Hepatocyte (in vitro differentiated cells): ENCODE data around the gene TMPRSS4. TPM values are rescaled to one million over a fixed set of nuclear protein-coding genes. Genes with fewer than 3 reads are reported as not detected.

Source experiments
- DNase-seq: peaks from one replicate; pipeline ENCODE4 v3.0.0-alpha.2; 2016; ENCODE audit warnings: low spot score
- H2AFZ ChIP-seq: fragments of 200-600 bp; sonication (generic); 2 replicates; pipeline ENCODE4 v1.6.0; 2016; ENCODE audit warnings: antibody characterized with exemption, mild to moderate bottlenecking
- H3K27ac ChIP-seq: fragments of 200-600 bp; sonication (generic); 2 replicates; pipeline ENCODE4 v1.5.1; 2016; ENCODE audit warnings: mild to moderate bottlenecking
- H3K27me3 ChIP-seq: fragments of 200-600 bp; sonication (generic); 2 replicates; pipeline ENCODE4 v1.6.1; 2016
- H3K36me3 ChIP-seq: fragments of 200-600 bp; sonication (generic); replicated peaks from 2 replicates; pipeline ENCODE4 v1.5.1; 2016; ENCODE audit warnings: low read depth; ENCODE audit not compliant: insufficient read depth
- H3K4me1 ChIP-seq: fragments of 200-600 bp; sonication (generic); 2 replicates; pipeline ENCODE4 v1.5.1; 2016; ENCODE audit warnings: mild to moderate bottlenecking, moderate library complexity; ENCODE audit not compliant: insufficient read depth
- H3K4me2 ChIP-seq: fragments of 200-600 bp; sonication (generic); 2 replicates; pipeline ENCODE4 v1.6.0; 2016
- H3K4me3 ChIP-seq: fragments of 200-600 bp; sonication (generic); 2 replicates; pipeline ENCODE4 v1.5.1; 2016; ENCODE audit warnings: mild to moderate bottlenecking
- H3K79me2 ChIP-seq: fragments of 200-600 bp; sonication (generic); 2 replicates; pipeline ENCODE4 v1.6.0; 2017; ENCODE audit warnings: mild to moderate bottlenecking
- H3K9me2 ChIP-seq: fragments of 200-600 bp; sonication (generic); replicated peaks from 2 replicates; pipeline ENCODE4 v1.6.0; 2017; ENCODE audit warnings: mild to moderate bottlenecking; ENCODE audit not compliant: insufficient read depth
- H3K9me3 ChIP-seq: fragments of 200-600 bp; sonication (generic); 2 replicates; pipeline ENCODE4 v1.5.1; 2016; ENCODE audit warnings: low read depth, mild to moderate bottlenecking
- H4K20me1 ChIP-seq: fragments of 200-600 bp; sonication (generic); 2 replicates; pipeline ENCODE4 v1.6.0; 2016; ENCODE audit warnings: mild to moderate bottlenecking; ENCODE audit not compliant: insufficient read depth, poor library complexity, severe bottlenecking
- CTCF ChIP-seq: fragments of 200-600 bp; sonication (generic); IDR thresholded peaks from 2 replicates; pipeline ENCODE4 v1.5.1; 2016; ENCODE audit warnings: antibody characterized with exemption, mild to moderate bottlenecking; ENCODE audit not compliant: poor library complexity
- EZH2 ChIP-seq: fragments of 200-600 bp; sonication (generic); IDR thresholded peaks from 2 replicates; pipeline ENCODE4 v1.6.1; 2016; ENCODE audit warnings: antibody characterized with exemption, mild to moderate bottlenecking, borderline replicate concordance
- EZH2phosphoT487 ChIP-seq: fragments of 200-600 bp; sonication (generic); IDR thresholded peaks from one replicate; pipeline ENCODE4 v1.6.1; 2018; ENCODE audit warnings: antibody characterized with exemption, mild to moderate bottlenecking, low read depth, moderate library complexity; ENCODE audit not compliant: unreplicated experiment, severe bottlenecking
- WGBS: methylation state at CpG from one replicate; pipeline ENCODE4 v1.1.6; 2016; ENCODE audit warnings: low lambda C conversion rate; ENCODE audit errors: missing lambda C conversion rate; 5-methylcytosine and 5-hydroxymethylcytosine counted together
- polyA plus RNA-seq: library from polyadenylated mRNA; unstranded; fragments of >200 nt; fragmentation: Nextera tagmentation; extraction: Ambion mirVana; gene quantifications from 2 replicates; pipeline ENCODE4 v1.2.1, GENCODE V29; 2016
- total RNA-seq: library from RNA; depleted of rRNA; stranded (reverse); fragments of >200 nt; gene quantifications from 2 replicates; pipeline ENCODE4 v1.2.3, GENCODE V29; 2014

TMPRSS4 gene
- total and polyA plus RNA-seq, 2 experiments from 2014 or later = 10.9 to 16.2 TPM

GRCh38 chr11:118139578-118139977 lies 62.7 kb downstream of the TMPRSS4 start:
- no peaks in the 10 kb centered on the region for H4K20me1 ChIP-seq
- WGBS = 50% methylated on average over 1 of the region's 1 CpG
- no peaks in the 10 kb centered on the region for H3K4me1 ChIP-seq
- no peaks in the 10 kb centered on the region for H3K36me3 ChIP-seq
- H3K9me2 ChIP-seq = no peaks in the 10 kb centered on the region
- H3K27me3 ChIP-seq = peaks cover 26% of the 10 kb centered on the region
- no peak overlapping the region for H3K27ac ChIP-seq
- no peak overlapping the region for H3K4me2 ChIP-seq
- no peak overlapping the region for H3K4me3 ChIP-seq
- no peak for DNase-seq
- H3K9me3 ChIP-seq = no peaks in the 10 kb centered on the region
- TF ChIP-seq CTCF (no peak), EZH2phosphoT487 (no peak), EZH2 (no peak)
- no peak overlapping the region for H2AFZ ChIP-seq
- no peaks in the 10 kb centered on the region for H3K79me2 ChIP-seq

GRCh38 chr11:118142081-118142480 lies 65.2 kb downstream of the TMPRSS4 start:
- WGBS = 63% methylated on average over 2 of the region's 2 CpGs
- H3K4me3 ChIP-seq = no peak overlapping the region
- H3K4me1 ChIP-seq = no peaks in the 10 kb centered on the region
- no peaks in the 10 kb centered on the region for H4K20me1 ChIP-seq
- no peaks in the 10 kb centered on the region for H3K36me3 ChIP-seq
- peaks cover 28% of the 10 kb centered on the region for H3K27me3 ChIP-seq
- peak; percentile 39 for DNase-seq
- H3K27ac ChIP-seq = no peak overlapping the region
- H3K9me3 ChIP-seq = no peaks in the 10 kb centered on the region
- no peaks in the 10 kb centered on the region for H3K9me2 ChIP-seq
- TF ChIP-seq CTCF = no peak
- no peak for TF ChIP-seq EZH2
- no peak for TF ChIP-seq EZH2phosphoT487
- H3K79me2 ChIP-seq = no peaks in the 10 kb centered on the region
- H2AFZ ChIP-seq = no peak overlapping the region
- H3K4me2 ChIP-seq = no peak overlapping the region

- Histone ChIP-seq H3K4me3 (no peak overlapping the region), H2AFZ (no peak overlapping the region), H3K9me3 (no peaks in the 10 kb centered on the region), H3K4me1 (no peaks in the 10 kb centered on the region), H3K79me2 (no peaks in the 10 kb centered on the region), H3K4me2 (no peak overlapping the region), H3K27ac (no peak overlapping the region), H3K36me3 (no peaks in the 10 kb centered on the region), H3K9me2 (no peaks in the 10 kb centered on the region), H3K27me3 (peaks cover 30% of the 10 kb centered on the region), H4K20me1 (no peaks in the 10 kb centered on the region)
- TF ChIP-seq EZH2phosphoT487 = no peak
- no peak for TF ChIP-seq CTCF
- no peak for TF ChIP-seq EZH2
- 34% methylated on average over 6 of the region's 6 CpGs for WGBS
- peak; percentile 33 for DNase-seq
These were observed 65.9 kb downstream of the TMPRSS4 start for GRCh38 chr11:118142809-118143208.
